22Rv1 (cell line): ENCODE results near the gene MATN4.

Experiments
- CTCF ChIP-seq: fragments of 450-650 bp; IDR thresholded peaks from 2 replicates; pipeline ENCODE4 v1.5.1; 2017; ENCODE audit warnings: mild to moderate bottlenecking
- ZFX ChIP-seq: fragments of 450-650 bp; IDR thresholded peaks from 2 replicates; pipeline ENCODE4 v1.6.1; 2017; ENCODE audit warnings: antibody characterized with exemption, borderline replicate concordance

GRCh38 chr20:45325371-45325770 is 17.3 kb upstream of the MATN4 start:
- TF ChIP-seq CTCF (no peak), ZFX (no peak)
